Measurements from ENCODE around the gene GNG14.
A peak's percentile ranks its signal among the peaks of the same experiment; 100 is the strongest.
"Not testable (repeated sequence)": the region's sequence is repeated elsewhere in the genome, so short reads cannot be mapped to it uniquely, and the experiment has no call there.

The GNG14 gene

GRCh38 chr19:12696366-12697335, 8.9 kb downstream of the GNG14 start, which contains the start of gene FBXW9:
Gene FBXW9, minus strand, starts transcription at chr19:12696631. Its CDS starts 50 bp downstream, at chr19:12696581.
- DNase-seq (ENCODE audit: low spot score): peak; percentile 96

GRCh38 chr19:12697425-12697824, 9.6 kb downstream of the GNG14 start:
- DNase-seq (ENCODE audit: low spot score): not testable (repeated sequence)

GRCh38 chr19:12698138-12698537, 10.3 kb downstream of the GNG14 start:
- no peak for DNase-seq (ENCODE audit: low spot score)

- DNase-seq (ENCODE audit: low spot score): no peak
These were observed 13.9 kb downstream of the GNG14 start for GRCh38 chr19:12701596-12702282.

- DNase-seq (ENCODE audit: low spot score): peak; percentile 83
These were observed 15.2 kb downstream of the GNG14 start for GRCh38 chr19:12703046-12703445.

GRCh38 chr19:12705169-12705568, 17.4 kb downstream of the GNG14 start:
- no peak for DNase-seq (ENCODE audit: low spot score)

GRCh38 chr19:12705654-12706331, 18.0 kb downstream of the GNG14 start:
- DNase-seq (ENCODE audit: low spot score): no peak

- no peak for DNase-seq (ENCODE audit: low spot score)
These were observed 18.5 kb downstream of the GNG14 start for GRCh38 chr19:12706332-12706718.

GRCh38 chr19:12708641-12709040, 20.8 kb downstream of the GNG14 start:
- no peak for DNase-seq (ENCODE audit: low spot score)

- DNase-seq (ENCODE audit: low spot score): no peak
These were observed 23.4 kb downstream of the GNG14 start for GRCh38 chr19:12711187-12711586.

GRCh38 chr19:12712077-12712476, 24.3 kb downstream of the GNG14 start:
- DNase-seq (ENCODE audit: low spot score): not testable (repeated sequence)

- DNase-seq (ENCODE audit: low spot score): not testable (repeated sequence)
These were observed 25.5 kb downstream of the GNG14 start for GRCh38 chr19:12713304-12713703.

- DNase-seq (ENCODE audit: low spot score): no peak
These were observed 27.3 kb downstream of the GNG14 start for GRCh38 chr19:12715102-12715501.

GRCh38 chr19:12715929-12716328, 28.1 kb downstream of the GNG14 start:
- no peak for DNase-seq (ENCODE audit: low spot score)

GRCh38 chr19:12720296-12720695, 32.5 kb downstream of the GNG14 start:
- DNase-seq (ENCODE audit: low spot score): no peak

GRCh38 chr19:12720851-12721655, 33.3 kb downstream of the GNG14 start:
- no peak for DNase-seq (ENCODE audit: low spot score)

- DNase-seq (ENCODE audit: low spot score): peak; percentile 75
These were observed 34.1 kb downstream of the GNG14 start for GRCh38 chr19:12721656-12722565.

- DNase-seq (ENCODE audit: low spot score): peak; percentile 98
These were observed 35.0 kb downstream of the GNG14 start for GRCh38 chr19:12722566-12723380.

- no peak for DNase-seq (ENCODE audit: low spot score)
These were observed 35.5 kb downstream of the GNG14 start for GRCh38 chr19:12723381-12723640.
